Measurements from ENCODE around the gene A4GALT.

- no peak for TF ChIP-seq POLR2A (IDR thresholded peaks at IDR 0.05)
- no peak for TF ChIP-seq CTCF (IDR thresholded peaks at IDR 0.05)
Observed at GRCh38 chr22:42697542-42698013, 23.1 kb downstream of the A4GALT start.
